Measurements from ENCODE around the gene PCBP2. TPM values are rescaled to one million over a fixed set of nuclear protein-coding genes. Genes with fewer than 3 reads are reported as not detected.

Gene PCBP2
- total RNA-seq, 6 experiments from 2014 or later = 254 to 463 (median 347) TPM

DNA sequence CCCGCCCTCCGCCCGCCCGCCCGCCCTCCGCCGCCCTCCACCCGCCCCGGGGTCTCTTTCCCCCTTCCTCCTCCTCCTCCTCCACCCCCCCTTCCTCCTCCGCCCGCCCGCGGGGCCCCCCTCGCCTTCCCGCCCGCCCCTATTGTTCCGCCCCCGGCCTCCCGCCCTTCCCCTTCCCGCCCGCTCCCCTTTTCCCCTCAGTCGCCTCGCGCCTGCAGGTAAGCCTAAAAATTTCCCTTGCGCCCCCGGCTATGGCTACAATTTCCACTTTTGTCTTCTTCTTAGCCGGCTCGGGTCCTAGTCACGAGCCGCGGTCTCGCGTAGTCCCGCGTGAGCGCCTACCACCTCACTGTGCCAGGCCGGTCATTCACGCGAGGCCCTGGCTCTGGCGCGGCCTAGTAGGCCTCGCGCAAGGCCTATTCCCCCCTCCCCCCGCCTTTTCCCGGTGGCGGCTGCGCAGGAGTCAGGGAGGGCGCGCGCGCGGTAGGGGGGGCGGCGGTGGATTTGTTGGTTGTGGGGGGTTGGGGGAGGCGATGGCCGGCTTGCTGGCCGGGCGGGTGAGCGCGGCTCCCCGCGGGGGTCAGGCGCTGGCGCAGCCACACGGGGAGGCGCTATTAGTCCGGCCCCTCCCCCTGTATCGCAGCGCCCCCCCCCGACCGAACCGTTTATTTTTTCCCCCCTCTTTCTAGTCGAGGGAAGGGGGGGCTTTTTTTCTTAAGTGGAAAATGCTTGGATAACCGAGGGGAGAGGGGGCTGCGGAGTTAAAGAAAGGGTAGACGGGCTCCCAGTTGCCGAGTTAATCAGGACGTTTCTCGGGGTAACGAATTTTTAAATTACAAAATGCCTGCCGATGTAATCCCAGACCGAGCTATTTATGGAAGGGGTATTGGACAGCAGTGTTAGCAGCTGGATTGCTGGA, 516 bp downstream of the PCBP2 start:
- H3K9me3 ChIP-seq = no peaks in the 10 kb centered on the region
- DNase-seq (peak; percentile 86 to 88 (median 88)), ATAC-seq (peak; percentile 68 to 76 (median 72))
- no peaks in the 10 kb centered on the region for H3K27me3 ChIP-seq
- whole genome bisulfite sequencing (ENCODE audit: insufficient coverage, low coverage, low lambda C conversion rate, missing lambda C conversion rate) = 1% methylated on average over 53 of the region's 82 CpGs
- H3K4me1 ChIP-seq = peaks cover 0 to 15% (median 4%) of the 10 kb centered on the region in 4 donors
- peak overlapping the region; percentile 81 to 92 (median 92) for H3K27ac ChIP-seq
- H3K4me3 ChIP-seq = peak overlapping the region; percentile 63 to 89 (median 76)
- no peak for TF ChIP-seq POLR2A (IDR thresholded peaks at IDR 0.05)
- TF ChIP-seq, protein P1, sequence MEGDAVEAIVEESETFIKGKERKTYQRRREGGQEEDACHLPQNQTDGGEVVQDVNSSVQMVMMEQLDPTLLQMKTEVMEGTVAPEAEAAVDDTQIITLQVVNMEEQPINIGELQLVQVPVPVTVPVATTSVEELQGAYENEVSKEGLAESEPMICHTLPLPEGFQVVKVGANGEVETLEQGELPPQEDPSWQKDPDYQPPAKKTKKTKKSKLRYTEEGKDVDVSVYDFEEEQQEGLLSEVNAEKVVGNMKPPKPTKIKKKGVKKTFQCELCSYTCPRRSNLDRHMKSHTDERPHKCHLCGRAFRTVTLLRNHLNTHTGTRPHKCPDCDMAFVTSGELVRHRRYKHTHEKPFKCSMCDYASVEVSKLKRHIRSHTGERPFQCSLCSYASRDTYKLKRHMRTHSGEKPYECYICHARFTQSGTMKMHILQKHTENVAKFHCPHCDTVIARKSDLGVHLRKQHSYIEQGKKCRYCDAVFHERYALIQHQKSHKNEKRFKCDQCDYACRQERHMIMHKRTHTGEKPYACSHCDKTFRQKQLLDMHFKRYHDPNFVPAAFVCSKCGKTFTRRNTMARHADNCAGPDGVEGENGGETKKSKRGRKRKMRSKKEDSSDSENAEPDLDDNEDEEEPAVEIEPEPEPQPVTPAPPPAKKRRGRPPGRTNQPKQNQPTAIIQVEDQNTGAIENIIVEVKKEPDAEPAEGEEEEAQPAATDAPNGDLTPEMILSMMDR (IDR thresholded peaks at IDR 0.05) = peak; percentile 8 to 49 (median 38)
- intact Hi-C loops (cut with DNase I) = loop anchor here in 1 of 2 donors (5.0 kb wide), 1 partner anchor 35 kb away; no protein-coding TSS in a partner anchor
- H3K36me3 ChIP-seq = peaks cover 10 to 31% (median 22%) of the 10 kb centered on the region in 4 donors

DNA sequence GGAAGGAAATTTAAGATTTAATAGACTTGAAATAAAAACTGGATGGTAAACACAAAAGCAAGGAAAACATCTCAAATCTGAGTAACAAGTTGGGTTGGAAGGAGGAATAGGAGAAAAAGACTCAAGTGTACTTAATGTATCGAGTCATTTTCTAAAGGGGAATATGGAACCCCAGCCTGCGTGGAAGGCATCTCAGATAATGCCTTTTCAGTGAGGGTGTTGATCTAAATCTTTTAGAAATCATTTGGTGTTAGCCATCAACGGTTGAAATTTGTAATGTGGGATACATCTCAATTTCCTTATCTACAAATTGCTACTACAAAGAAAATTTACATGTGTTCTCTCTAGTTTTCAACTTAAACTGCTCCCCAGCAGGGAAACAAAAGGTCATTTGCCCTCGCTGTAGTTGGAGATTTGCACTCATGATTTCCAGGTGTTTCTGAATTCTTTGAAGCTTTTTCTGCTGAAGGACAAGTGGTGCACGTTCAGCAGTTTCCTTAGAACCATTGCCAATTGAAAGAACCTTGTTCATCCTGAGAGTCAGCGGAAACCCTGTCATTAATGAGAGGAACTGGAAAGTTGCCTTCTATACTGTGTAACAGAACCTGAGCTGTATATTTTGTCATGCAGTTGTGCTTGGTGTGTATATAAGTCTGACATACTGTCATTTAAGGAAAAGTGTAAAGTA, 2.2 kb downstream of the PCBP2 start:
- intact Hi-C loops (cut with DNase I) = loop anchor here in 1 of 2 donors (5.0 kb wide), 1 partner anchor 33 kb away; no protein-coding TSS in a partner anchor
- no peak overlapping the region for H3K4me3 ChIP-seq
- H3K4me1 ChIP-seq = peaks cover 0 to 15% (median 4%) of the 10 kb centered on the region in 4 donors
- no peak for DNase-seq
- 24% methylated on average over 6 of the region's 6 CpGs for WGBS (ENCODE audit: insufficient coverage, low coverage, low lambda C conversion rate, missing lambda C conversion rate)
- H3K27me3 ChIP-seq = no peaks in the 10 kb centered on the region
- TF ChIP-seq POLR2A (IDR thresholded peaks at IDR 0.05) = no peak
- TF ChIP-seq, protein P1 (IDR thresholded peaks at IDR 0.05) = no peak
- no peak for ATAC-seq
- H3K36me3 ChIP-seq = peaks cover 21 to 48% (median 37%) of the 10 kb centered on the region in 4 donors
- H3K27ac ChIP-seq = no peak overlapping the region
- H3K9me3 ChIP-seq = no peaks in the 10 kb centered on the region

DNA sequence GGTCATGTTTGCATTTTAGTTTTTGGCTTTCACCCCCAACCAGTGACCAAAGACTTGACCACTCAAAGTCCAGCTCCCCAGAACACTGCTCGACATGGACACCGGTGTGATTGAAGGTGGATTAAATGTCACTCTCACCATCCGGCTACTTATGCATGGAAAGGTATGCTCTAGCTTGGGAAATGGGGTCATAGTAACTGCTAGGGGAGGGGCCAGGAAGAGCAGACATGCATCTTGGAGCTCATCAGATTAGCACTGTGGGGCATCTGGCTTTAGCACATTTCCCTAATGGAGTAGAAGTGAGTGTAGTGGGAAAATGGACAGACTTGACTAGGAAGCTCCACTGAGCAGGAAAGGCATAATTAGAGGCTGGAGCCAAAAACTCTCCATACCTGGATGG, 2.8 kb downstream of the PCBP2 start:
- Histone ChIP-seq H3K27ac (no peak overlapping the region), H3K9me3 (no peaks in the 10 kb centered on the region), H3K27me3 (no peaks in the 10 kb centered on the region), H3K4me3 (no peak overlapping the region), H3K4me1 (peaks cover 0 to 15% (median 4%) of the 10 kb centered on the region in 4 donors), H3K36me3 (peaks cover 25 to 54% (median 42%) of the 10 kb centered on the region in 4 donors)
- ATAC-seq (no peak), DNase-seq (no peak)
- WGBS (ENCODE audit: insufficient coverage, low coverage, low lambda C conversion rate, missing lambda C conversion rate) = 0% methylated on average over 2 of the region's 3 CpGs
- intact Hi-C loops (cut with DNase I) = loop anchor here in 1 of 2 donors (5.0 kb wide), 1 partner anchor 33 kb away; no protein-coding TSS in a partner anchor
- no peak for TF ChIP-seq POLR2A (IDR thresholded peaks at IDR 0.05)
- TF ChIP-seq, protein P1 (IDR thresholded peaks at IDR 0.05) = no peak

DNA sequence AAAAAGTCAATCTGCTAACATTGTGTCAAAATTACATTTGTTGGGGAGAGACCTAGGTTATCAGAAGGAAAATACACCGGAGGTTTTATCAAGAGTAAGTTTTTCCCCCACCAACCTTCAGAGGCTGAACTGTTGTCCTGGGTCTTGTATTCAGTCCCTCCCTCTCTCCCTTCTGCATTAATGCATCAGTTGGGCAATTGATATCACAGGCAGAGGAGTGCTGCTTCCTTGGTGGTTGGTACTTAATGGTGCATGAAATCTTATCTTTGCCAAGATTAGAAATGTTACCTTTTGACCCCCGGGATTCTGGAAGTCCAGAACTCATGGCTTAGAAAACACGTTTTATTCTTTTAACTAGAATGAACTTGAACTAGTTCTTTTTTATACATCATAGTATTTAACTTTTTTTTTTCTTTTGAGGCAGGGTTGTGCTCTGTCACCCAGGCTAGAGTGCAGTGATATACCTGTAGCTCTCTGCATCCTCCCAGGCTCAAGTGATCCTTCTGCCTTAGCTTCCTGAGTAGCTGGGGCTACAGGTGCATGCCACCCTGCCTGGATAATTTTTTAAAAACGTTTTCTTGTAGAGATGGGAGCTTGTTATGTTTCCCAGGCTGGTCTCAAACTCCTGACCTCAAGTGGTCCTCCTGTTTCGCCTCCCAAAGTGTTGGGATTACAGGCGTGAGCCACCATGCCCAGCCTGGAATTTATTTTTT, 4.9 kb downstream of the PCBP2 start:
- Histone ChIP-seq H3K4me1 (peaks cover 0 to 16% (median 4%) of the 10 kb centered on the region in 4 donors), H3K9me3 (no peaks in the 10 kb centered on the region), H3K27ac (no peak overlapping the region), H3K36me3 (peaks cover 40 to 75% (median 61%) of the 10 kb centered on the region in 4 donors), H3K27me3 (no peaks in the 10 kb centered on the region), H3K4me3 (no peak overlapping the region)
- intact Hi-C loops (cut with DNase I) = no loop called here
- no peak for TF ChIP-seq POLR2A (IDR thresholded peaks at IDR 0.05)
- TF ChIP-seq, protein P1 (IDR thresholded peaks at IDR 0.05) = no peak
- WGBS (ENCODE audit: insufficient coverage, low coverage, low lambda C conversion rate, missing lambda C conversion rate) = 56% methylated on average over 6 of the region's 6 CpGs
- DNase-seq = no peak
- ATAC-seq = no peak

Data from right lobe of liver (tissue), 6 donors.